Ascending aorta (tissue), 2 donors: ENCODE results near the gene SHISA4. TPM values are rescaled to one million over a fixed set of nuclear protein-coding genes. Genes with fewer than 3 reads are reported as not detected.
"Not testable (repeated sequence)": the region's sequence is repeated elsewhere in the genome, so short reads cannot be mapped to it uniquely, and the experiment has no call there.

Source experiments
- DNase-seq, 2 donors: peaks; one replicate each; pipeline ENCODE4 v3.0.0-alpha.2; 2019; ENCODE audit warnings: low spot score in 2 of 2
- H3K27ac ChIP-seq, 2 donors: fragments of 200-600 bp; sonication (generic); one replicate each; pipeline ENCODE4 v1.5.1; 2016 to 2017; ENCODE audit warnings: mild to moderate bottlenecking in 1 of 2
- H3K27me3 ChIP-seq: fragments of 200-600 bp; sonication (generic); one replicate; pipeline ENCODE4 v1.5.1; 2017
- H3K36me3 ChIP-seq, 2 donors: fragments of 200-600 bp; sonication (generic); one replicate each; pipeline ENCODE4 v1.5.1; 2016
- H3K4me1 ChIP-seq, 2 donors: fragments of 200-600 bp; sonication (generic); one replicate each; pipeline ENCODE4 v1.5.1; 2016 to 2017; ENCODE audit warnings: mild to moderate bottlenecking in 1 of 2
- H3K4me3 ChIP-seq, 2 donors: fragments of 200-600 bp; sonication (generic); one replicate each; pipeline ENCODE4 v1.5.1; 2016 to 2017; ENCODE audit warnings: mild to moderate bottlenecking in 1 of 2
- H3K9me3 ChIP-seq, 2 donors: fragments of 200-600 bp; sonication (generic); one replicate each; pipeline ENCODE4 v1.5.1; 2016
- CTCF ChIP-seq, 3 experiments: fragments of 200-600 bp in 2 of 3; fragments of 450-650 bp in 1 of 3; sonication (generic) in 2 of 3; IDR thresholded peaks; one replicate each; pipeline ENCODE4 v1.5.1; 2016 to 2019; ENCODE audit warnings: antibody characterized with exemption in 3 of 3, mild to moderate bottlenecking in 1 of 3, moderate library complexity in 1 of 3
- intact Hi-C: fragments of 100-400 bp; cut with DNase I; formaldehyde crosslinking; loops from one replicate; pipeline ENCODE4 v1.15.1; 2023
- total RNA-seq: library from RNA; depleted of rRNA; stranded (reverse); fragments of >200 nt; gene quantifications from one replicate; pipeline ENCODE4 v1.1.0, GENCODE V29; 2016

The SHISA4 gene
- total RNA-seq, 1 donor from 2014 or later: 62.5 TPM

GRCh38 chr1:201896951-201897391, 8.3 kb downstream of the SHISA4 start:
- peak in 1 of 3 experiments; percentile 33 for TF ChIP-seq CTCF (IDR thresholded peaks at IDR 0.05)
- Histone ChIP-seq H3K36me3 (peaks cover 29 to 37% of the 10 kb centered on the region in 2 donors), H3K4me1 (peaks cover 44 to 75% of the 10 kb centered on the region in 2 donors), H3K27me3 (no peaks in the 10 kb centered on the region), H3K9me3 (no peaks in the 10 kb centered on the region), H3K4me3 (no peak overlapping the region), H3K27ac (peak overlapping the region; percentile 87 to 94)
- intact Hi-C loops: loop anchor here (1.0 kb wide), 1 partner anchor 49 kb away; the partner anchor contains the start of gene LMOD1
- DNase-seq: peak; percentile 66 to 94

GRCh38 chr1:201898240-201898894, 9.7 kb downstream of the SHISA4 start:
- TF ChIP-seq CTCF (IDR thresholded peaks at IDR 0.05): no peak
- no peaks in the 10 kb centered on the region for H3K27me3 ChIP-seq
- H3K27ac ChIP-seq: peak overlapping the region; percentile 87 to 94
- H3K4me1 ChIP-seq: peaks cover 52 to 80% of the 10 kb centered on the region in 2 donors
- no peak for DNase-seq
- H3K4me3 ChIP-seq: no peak overlapping the region
- H3K36me3 ChIP-seq: peaks cover 29 to 37% of the 10 kb centered on the region in 2 donors
- no peaks in the 10 kb centered on the region for H3K9me3 ChIP-seq
- intact Hi-C loops: no loop called here

GRCh38 chr1:201898992-201899391, 10.3 kb downstream of the SHISA4 start:
- Histone ChIP-seq H3K27ac (peak overlapping the region; percentile 87 to 94), H3K4me1 (peaks cover 58 to 86% of the 10 kb centered on the region in 2 donors), H3K27me3 (no peaks in the 10 kb centered on the region), H3K9me3 (no peaks in the 10 kb centered on the region), H3K36me3 (peaks cover 29 to 37% of the 10 kb centered on the region in 2 donors), H3K4me3 (peak overlapping the region in 1 of 2 donors; percentile 17)
- intact Hi-C loops: no loop called here
- DNase-seq: no peak
- no peak for TF ChIP-seq CTCF (IDR thresholded peaks at IDR 0.05)

GRCh38 chr1:201899683-201900429, 11.2 kb downstream of the SHISA4 start:
- peaks cover 63 to 87% of the 10 kb centered on the region in 2 donors for H3K4me1 ChIP-seq
- H3K36me3 ChIP-seq: peaks cover 29 to 37% of the 10 kb centered on the region in 2 donors
- H3K9me3 ChIP-seq: no peaks in the 10 kb centered on the region
- TF ChIP-seq CTCF (IDR thresholded peaks at IDR 0.05): no peak
- DNase-seq: no peak
- intact Hi-C loops: no loop called here
- peak overlapping the region; percentile 87 to 94 for H3K27ac ChIP-seq
- H3K27me3 ChIP-seq: no peaks in the 10 kb centered on the region
- no peak overlapping the region for H3K4me3 ChIP-seq

- H3K27me3 ChIP-seq: no peaks in the 10 kb centered on the region
- peak in 1 of 2 donors; percentile 80 for DNase-seq
- intact Hi-C loops: no loop called here
- H3K4me1 ChIP-seq: peaks cover 64 to 88% of the 10 kb centered on the region in 2 donors
- peak overlapping the region; percentile 87 to 94 for H3K27ac ChIP-seq
- no peak for TF ChIP-seq CTCF (IDR thresholded peaks at IDR 0.05)
- peaks cover 29 to 38% of the 10 kb centered on the region in 2 donors for H3K36me3 ChIP-seq
- H3K4me3 ChIP-seq: no peak overlapping the region
- H3K9me3 ChIP-seq: no peaks in the 10 kb centered on the region
Measured at GRCh38 chr1:201900476-201900875, 11.8 kb downstream of the SHISA4 start.

GRCh38 chr1:201901036-201901435, 12.3 kb downstream of the SHISA4 start:
- H3K27me3 ChIP-seq, DNase-seq, H3K4me3 ChIP-seq, intact Hi-C loops, H3K9me3 ChIP-seq: not testable (repeated sequence)
- peaks cover 69 to 93% of the 10 kb centered on the region in 2 donors for H3K4me1 ChIP-seq
- H3K36me3 ChIP-seq: peaks cover 29 to 43% of the 10 kb centered on the region in 2 donors
- H3K27ac ChIP-seq: peak overlapping the region; percentile 87 to 94
